ENCODE data around the gene THBD. TPM values are rescaled to one million over a fixed set of nuclear protein-coding genes. Genes with fewer than 3 reads are reported as not detected.
A peak's percentile ranks its signal among the peaks of the same experiment; 100 is the strongest.

Gene THBD
- total and polyA plus RNA-seq, 9 of the 15 experiments (the other 6 are each of a cell fraction or from before 2014, with no cell fraction given) = 0.07 to 0.49 (median 0.33) TPM

DNA sequence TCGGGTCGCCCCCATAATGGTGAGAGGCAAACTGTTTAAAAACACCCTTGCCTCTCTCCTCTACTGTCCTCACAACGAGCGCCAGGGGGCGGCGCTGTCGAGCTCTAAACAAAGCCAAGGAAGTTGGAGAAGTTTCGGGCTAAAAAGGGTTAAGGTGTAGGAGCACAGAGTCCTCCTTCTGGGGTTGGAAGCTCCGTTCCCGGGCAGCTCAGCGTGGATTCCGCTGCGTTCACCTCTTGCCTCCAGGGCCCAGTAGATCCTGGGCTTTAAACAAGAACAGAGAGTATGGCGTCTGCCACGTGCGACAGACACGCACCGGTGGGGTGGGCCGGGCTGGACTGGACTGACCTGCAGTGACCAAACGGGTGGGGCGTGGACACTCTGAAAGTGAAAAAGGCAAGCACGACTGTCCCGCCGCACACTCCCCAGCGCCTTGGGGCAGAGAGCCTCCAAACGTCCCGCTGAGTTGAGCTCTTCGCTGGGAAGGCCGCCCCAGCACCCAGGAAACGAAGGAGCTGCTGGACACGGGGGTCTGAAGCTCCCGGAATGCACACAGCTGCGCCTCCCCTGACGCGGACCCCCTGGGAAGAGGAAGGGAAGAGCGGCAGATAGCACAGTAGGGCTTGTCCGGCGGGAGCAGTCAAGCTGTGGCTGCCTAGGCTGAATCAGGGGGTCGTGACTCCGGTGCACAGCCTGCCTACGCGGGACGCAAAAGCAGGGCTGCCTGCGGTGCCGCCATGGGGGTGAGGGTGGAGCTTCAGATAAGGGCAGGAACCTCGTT, 1.6 kb upstream of the THBD start (continued):
- TF ChIP-seq, protein P1, sequence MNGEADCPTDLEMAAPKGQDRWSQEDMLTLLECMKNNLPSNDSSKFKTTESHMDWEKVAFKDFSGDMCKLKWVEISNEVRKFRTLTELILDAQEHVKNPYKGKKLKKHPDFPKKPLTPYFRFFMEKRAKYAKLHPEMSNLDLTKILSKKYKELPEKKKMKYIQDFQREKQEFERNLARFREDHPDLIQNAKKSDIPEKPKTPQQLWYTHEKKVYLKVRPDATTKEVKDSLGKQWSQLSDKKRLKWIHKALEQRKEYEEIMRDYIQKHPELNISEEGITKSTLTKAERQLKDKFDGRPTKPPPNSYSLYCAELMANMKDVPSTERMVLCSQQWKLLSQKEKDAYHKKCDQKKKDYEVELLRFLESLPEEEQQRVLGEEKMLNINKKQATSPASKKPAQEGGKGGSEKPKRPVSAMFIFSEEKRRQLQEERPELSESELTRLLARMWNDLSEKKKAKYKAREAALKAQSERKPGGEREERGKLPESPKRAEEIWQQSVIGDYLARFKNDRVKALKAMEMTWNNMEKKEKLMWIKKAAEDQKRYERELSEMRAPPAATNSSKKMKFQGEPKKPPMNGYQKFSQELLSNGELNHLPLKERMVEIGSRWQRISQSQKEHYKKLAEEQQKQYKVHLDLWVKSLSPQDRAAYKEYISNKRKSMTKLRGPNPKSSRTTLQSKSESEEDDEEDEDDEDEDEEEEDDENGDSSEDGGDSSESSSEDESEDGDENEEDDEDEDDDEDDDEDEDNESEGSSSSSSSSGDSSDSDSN (IDR thresholded peaks at IDR 0.05; ENCODE audit: borderline replicate concordance in 1 of 2, low read depth in 2 of 2, low read length in 2 of 2) = no peak
- no peak for TF ChIP-seq HDGF (IDR thresholded peaks at IDR 0.05)
- TF ChIP-seq, protein P2, sequence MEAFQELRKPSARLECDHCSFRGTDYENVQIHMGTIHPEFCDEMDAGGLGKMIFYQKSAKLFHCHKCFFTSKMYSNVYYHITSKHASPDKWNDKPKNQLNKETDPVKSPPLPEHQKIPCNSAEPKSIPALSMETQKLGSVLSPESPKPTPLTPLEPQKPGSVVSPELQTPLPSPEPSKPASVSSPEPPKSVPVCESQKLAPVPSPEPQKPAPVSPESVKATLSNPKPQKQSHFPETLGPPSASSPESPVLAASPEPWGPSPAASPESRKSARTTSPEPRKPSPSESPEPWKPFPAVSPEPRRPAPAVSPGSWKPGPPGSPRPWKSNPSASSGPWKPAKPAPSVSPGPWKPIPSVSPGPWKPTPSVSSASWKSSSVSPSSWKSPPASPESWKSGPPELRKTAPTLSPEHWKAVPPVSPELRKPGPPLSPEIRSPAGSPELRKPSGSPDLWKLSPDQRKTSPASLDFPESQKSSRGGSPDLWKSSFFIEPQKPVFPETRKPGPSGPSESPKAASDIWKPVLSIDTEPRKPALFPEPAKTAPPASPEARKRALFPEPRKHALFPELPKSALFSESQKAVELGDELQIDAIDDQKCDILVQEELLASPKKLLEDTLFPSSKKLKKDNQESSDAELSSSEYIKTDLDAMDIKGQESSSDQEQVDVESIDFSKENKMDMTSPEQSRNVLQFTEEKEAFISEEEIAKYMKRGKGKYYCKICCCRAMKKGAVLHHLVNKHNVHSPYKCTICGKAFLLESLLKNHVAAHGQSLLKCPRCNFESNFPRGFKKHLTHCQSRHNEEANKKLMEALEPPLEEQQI (IDR thresholded peaks at IDR 0.05) = no peak
- TF ChIP-seq, protein P3, sequence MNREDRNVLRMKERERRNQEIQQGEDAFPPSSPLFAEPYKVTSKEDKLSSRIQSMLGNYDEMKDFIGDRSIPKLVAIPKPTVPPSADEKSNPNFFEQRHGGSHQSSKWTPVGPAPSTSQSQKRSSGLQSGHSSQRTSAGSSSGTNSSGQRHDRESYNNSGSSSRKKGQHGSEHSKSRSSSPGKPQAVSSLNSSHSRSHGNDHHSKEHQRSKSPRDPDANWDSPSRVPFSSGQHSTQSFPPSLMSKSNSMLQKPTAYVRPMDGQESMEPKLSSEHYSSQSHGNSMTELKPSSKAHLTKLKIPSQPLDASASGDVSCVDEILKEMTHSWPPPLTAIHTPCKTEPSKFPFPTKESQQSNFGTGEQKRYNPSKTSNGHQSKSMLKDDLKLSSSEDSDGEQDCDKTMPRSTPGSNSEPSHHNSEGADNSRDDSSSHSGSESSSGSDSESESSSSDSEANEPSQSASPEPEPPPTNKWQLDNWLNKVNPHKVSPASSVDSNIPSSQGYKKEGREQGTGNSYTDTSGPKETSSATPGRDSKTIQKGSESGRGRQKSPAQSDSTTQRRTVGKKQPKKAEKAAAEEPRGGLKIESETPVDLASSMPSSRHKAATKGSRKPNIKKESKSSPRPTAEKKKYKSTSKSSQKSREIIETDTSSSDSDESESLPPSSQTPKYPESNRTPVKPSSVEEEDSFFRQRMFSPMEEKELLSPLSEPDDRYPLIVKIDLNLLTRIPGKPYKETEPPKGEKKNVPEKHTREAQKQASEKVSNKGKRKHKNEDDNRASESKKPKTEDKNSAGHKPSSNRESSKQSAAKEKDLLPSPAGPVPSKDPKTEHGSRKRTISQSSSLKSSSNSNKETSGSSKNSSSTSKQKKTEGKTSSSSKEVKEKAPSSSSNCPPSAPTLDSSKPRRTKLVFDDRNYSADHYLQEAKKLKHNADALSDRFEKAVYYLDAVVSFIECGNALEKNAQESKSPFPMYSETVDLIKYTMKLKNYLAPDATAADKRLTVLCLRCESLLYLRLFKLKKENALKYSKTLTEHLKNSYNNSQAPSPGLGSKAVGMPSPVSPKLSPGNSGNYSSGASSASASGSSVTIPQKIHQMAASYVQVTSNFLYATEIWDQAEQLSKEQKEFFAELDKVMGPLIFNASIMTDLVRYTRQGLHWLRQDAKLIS (CRISPR knock-in tag; IDR thresholded peaks at IDR 0.05) = no peak
- 0 out of 2 replicates have a peak, but pooled peaks have one; percentile 50 for TF ChIP-seq SOX6 (IDR thresholded peaks at IDR 0.05)
- TF ChIP-seq HDAC1 (IDR thresholded peaks at IDR 0.05) = peak in 1 of 2 experiments; percentile 45; a peak in 1 of 4 replicates
- 0 out of 2 replicates have a peak, but pooled peaks have one; percentile 28 for TF ChIP-seq MXI1 (IDR thresholded peaks at IDR 0.05; ENCODE audit: low read depth, low read length)
- TF ChIP-seq EP400 (IDR thresholded peaks at IDR 0.05) = peak; percentile 93
- no peak for TF ChIP-seq ZNF143 (CRISPR knock-in tag; IDR thresholded peaks at IDR 0.05)
- no peak for TF ChIP-seq CBFA2T3 (IDR thresholded peaks at IDR 0.05)
- TF ChIP-seq ZKSCAN1 (IDR thresholded peaks at IDR 0.05; ENCODE audit: low read depth, low read length) = peak; percentile 60; the same call in 1 of the 2 replicates
- no peak for TF ChIP-seq ARNT (IDR thresholded peaks at IDR 0.05)
- peak; percentile 95 for TF ChIP-seq BRD9 (IDR thresholded peaks at IDR 0.05; ENCODE audit: low read depth, partially characterized antibody)
- no peak for TF ChIP-seq NR2C2 (CRISPR knock-in tag; IDR thresholded peaks at IDR 0.05)
- peak; percentile 60 for TF ChIP-seq NR2C2 (tag; IDR thresholded peaks at IDR 0.05)
- 0 out of 2 replicates have a peak, but pooled peaks have one; percentile 47 for TF ChIP-seq MTA3 (IDR thresholded peaks at IDR 0.05; ENCODE audit: borderline replicate concordance)
- TF ChIP-seq FOXK2 (conservative IDR thresholded peaks at IDR 0.05 in 1 of 2, IDR thresholded peaks at IDR 0.05 in 1 of 2; ENCODE audit: low read depth in 2 of 2) = no peak
- TF ChIP-seq SAP30 (IDR thresholded peaks at IDR 0.05; ENCODE audit: borderline replicate concordance, insufficient read depth, low read depth, low read length, poor library complexity, severe bottlenecking) = peak; percentile 25
- TF ChIP-seq L3MBTL2 (IDR thresholded peaks at IDR 0.05) = peak; percentile 88
- no peak for TF ChIP-seq PRMT5 (CRISPR knock-in tag; IDR thresholded peaks at IDR 0.05)
